ENCODE results near the gene PTGDS.

PTGDS gene

GRCh38 chr9:137017791-137018497, 40.6 kb downstream of the PTGDS start:
- TF ChIP-seq, protein P1, sequence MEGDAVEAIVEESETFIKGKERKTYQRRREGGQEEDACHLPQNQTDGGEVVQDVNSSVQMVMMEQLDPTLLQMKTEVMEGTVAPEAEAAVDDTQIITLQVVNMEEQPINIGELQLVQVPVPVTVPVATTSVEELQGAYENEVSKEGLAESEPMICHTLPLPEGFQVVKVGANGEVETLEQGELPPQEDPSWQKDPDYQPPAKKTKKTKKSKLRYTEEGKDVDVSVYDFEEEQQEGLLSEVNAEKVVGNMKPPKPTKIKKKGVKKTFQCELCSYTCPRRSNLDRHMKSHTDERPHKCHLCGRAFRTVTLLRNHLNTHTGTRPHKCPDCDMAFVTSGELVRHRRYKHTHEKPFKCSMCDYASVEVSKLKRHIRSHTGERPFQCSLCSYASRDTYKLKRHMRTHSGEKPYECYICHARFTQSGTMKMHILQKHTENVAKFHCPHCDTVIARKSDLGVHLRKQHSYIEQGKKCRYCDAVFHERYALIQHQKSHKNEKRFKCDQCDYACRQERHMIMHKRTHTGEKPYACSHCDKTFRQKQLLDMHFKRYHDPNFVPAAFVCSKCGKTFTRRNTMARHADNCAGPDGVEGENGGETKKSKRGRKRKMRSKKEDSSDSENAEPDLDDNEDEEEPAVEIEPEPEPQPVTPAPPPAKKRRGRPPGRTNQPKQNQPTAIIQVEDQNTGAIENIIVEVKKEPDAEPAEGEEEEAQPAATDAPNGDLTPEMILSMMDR (IDR thresholded peaks at IDR 0.05; ENCODE audit: insufficient read depth, missing control alignments) = no peak
- FAIRE-seq = no peak
- no peak for DNase-seq (ENCODE audit: insufficient read length, low spot score)

DNA sequence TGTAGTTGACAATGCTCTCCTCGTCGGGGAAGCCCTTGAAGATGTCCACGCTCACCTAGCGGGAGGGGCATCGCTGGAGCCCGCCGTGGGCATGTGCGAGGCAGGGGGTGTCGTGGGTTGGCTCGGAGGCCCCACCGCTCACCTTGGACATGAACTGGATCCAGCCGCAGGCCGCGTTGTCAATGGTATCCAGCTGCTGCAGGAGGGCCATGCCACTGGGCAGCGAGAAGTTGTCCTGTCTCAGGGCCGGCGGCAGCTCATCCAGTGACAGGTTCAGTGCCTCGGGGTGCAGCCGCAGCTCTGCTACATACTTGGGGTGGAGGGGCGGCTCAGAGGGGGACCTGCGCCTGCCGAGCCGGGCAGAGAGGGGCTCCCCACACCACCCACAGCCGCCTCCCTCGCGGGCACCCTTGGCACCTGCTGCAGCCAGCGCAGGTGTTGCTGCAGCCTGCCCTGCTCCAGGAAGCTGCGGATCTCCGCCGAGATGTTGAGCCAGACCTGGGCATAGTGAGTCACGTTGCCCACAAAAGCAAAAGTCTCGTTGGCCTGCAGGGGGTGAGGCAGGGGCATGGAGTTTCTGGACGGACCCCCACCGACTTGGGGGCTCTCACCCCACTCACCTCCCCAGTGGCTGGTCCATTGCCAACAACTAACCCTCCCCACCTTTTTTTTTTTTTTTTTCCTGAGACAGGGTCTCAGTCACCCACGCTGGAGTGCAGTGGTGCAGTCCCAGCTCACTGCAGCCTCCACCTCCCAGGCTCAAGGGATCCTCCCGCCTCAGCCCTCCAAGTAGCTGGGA, 41.7 kb downstream of the PTGDS start:
- no peak for FAIRE-seq
- no peak for DNase-seq (ENCODE audit: insufficient read length, low spot score)
- TF ChIP-seq, protein P1 (IDR thresholded peaks at IDR 0.05; ENCODE audit: insufficient read depth, missing control alignments) = no peak

DNA sequence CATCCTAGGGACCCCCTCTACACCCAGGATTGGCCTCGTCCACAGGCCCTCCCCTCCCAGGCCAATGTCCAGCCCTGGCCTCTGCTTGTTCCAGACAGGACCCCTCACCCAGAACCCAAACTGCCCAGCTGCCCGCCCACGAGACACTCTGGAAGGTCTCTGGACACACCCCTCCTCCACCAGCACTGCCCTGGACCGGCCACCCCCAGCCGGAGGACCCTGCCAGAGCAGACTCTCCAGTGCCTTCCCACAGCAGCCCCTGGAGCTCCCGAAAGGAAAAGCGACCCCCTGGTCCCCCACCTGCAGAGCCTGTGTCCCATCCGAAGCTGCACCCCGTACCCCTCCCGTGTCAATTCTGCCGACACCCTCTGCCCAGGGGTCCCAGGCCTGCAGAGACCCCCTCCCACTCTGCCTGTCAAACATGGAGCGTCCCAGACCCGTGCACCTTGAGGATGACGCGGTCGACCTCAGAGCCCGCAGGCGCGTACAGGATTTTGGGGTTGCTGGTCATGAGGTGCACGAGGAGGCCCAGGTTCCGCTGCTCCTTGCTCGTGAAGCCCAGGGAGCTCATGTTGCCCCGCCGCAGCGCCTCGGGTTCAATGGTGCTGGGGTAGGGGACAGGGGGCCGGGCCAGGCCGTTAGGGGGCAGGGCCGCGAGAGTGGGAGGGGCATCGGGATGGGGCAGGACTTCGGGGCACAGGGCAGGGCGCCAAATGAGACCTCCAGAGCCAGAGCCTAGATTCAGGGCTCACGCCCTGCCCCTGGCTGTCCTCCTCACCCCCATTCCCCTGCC, 42.8 kb downstream of the PTGDS start:
- TF ChIP-seq, protein P1 (IDR thresholded peaks at IDR 0.05; ENCODE audit: insufficient read depth, missing control alignments) = no peak
- DNase-seq (ENCODE audit: insufficient read length, low spot score) = no peak
- no peak for FAIRE-seq

DNA sequence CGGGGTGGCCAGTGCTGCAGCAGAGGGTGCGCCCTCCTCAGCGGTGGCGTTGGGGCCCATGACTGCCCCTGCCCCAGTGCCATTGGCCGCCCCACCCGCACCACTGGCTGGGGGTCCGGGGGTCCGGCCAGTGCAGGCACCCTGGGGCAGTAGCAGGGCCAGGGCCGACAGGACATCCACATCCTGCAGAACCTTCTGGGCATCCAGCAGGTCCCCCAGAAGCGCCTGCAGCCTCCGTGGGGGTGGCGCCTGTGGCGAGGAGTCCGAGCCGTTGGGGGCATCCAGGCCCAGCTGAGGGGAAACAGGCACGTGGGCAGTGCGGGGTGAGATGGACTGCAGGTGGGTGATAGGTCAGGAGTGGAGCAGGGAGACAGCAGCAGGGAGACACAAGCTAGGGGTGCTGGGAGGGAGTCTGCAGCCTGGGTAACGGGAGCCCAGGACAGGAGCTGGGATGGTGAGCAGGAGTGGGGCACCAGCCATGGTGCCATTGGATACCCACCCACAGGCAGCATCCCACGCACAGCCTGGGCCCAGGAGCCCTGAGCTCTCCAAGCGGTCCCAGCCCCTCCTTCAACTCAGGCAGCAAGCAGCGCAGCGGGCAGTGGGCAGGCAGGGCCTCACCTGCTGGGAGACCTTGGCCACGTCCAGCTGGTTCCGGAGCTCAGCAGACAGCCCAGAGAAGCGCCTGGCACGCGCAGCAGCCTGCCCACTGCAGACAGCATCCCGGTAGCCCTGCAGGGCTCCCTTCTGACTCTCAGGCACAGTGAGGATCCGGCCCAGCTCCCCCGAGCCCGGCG, 43.7 kb downstream of the PTGDS start:
- DNase-seq (ENCODE audit: insufficient read length, low spot score) = no peak
- no peak for FAIRE-seq
- TF ChIP-seq, protein P1 (IDR thresholded peaks at IDR 0.05; ENCODE audit: insufficient read depth, missing control alignments) = no peak

- DNase-seq (ENCODE audit: insufficient read length, low spot score) = no peak
- TF ChIP-seq, protein P1 (IDR thresholded peaks at IDR 0.05; ENCODE audit: insufficient read depth, missing control alignments) = no peak
- FAIRE-seq = no peak
Observed at GRCh38 chr9:137021568-137021978, 44.3 kb downstream of the PTGDS start.

DNA sequence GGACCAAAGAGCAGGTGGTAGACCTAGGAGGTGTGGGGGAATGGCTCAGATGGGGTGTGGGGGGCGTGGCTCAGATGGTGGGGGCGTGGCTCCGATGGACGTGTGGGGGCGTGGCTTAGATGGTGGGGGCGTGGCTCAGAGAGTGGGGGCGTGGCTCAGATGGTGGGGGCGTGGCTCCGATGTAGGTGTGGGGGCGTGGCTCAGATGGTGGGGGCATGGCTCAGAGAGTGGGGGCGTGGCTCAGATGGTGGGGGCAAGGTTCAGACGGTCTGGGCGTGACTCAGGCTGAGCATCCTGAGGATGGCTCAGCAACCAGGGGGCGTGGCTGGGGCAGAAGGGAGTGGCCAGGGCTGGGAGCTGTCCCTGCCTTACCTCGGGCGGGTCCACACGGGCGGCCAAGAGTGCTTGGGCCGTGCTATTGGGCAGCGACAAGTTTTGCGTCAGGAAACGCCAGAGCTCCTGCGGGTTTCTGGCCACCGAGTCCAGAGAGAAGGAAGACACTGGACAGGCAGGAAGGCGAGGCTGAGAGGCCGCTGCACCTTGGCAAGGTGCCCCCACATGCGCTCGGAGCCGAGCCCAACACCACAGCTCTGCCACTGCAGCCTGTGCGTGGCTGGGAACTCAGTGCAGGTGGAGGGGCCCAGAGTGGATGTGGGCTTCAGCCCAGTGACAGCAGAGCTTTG, 44.8 kb downstream of the PTGDS start:
- DNase-seq (ENCODE audit: insufficient read length, low spot score) (no peak), FAIRE-seq (no peak)
- TF ChIP-seq, protein P1 (IDR thresholded peaks at IDR 0.05; ENCODE audit: insufficient read depth, missing control alignments) = no peak

Data from D721Med (cell line).